GM23248 (cell line): ENCODE data around the gene ALPI. TPM values are rescaled to one million over a fixed set of nuclear protein-coding genes. Genes with fewer than 3 reads are reported as not detected.
"Not testable (repeated sequence)": the region's sequence is repeated elsewhere in the genome, so short reads cannot be mapped to it uniquely, and the experiment has no call there.

Experiments used
- DNase-seq: peaks from one replicate; pipeline ENCODE4 v3.0.0-alpha.2; 2015
- H2AFZ ChIP-seq: fragments of 200-600 bp; sonication (generic); 2 replicates; pipeline ENCODE4 v1.6.1; 2016; ENCODE audit warnings: antibody characterized with exemption
- H3F3A ChIP-seq: fragments of 200-600 bp; sonication (generic); 2 replicates; pipeline ENCODE4 v1.6.1; 2016; ENCODE audit warnings: mild to moderate bottlenecking, antibody characterized with exemption, mixed run types; ENCODE audit not compliant: insufficient read depth
- H3K27ac ChIP-seq: fragments of 200-600 bp; sonication (generic); 2 replicates; pipeline ENCODE4 v1.5.1; 2016; ENCODE audit warnings: mild to moderate bottlenecking
- H3K27me3 ChIP-seq: fragments of 200-600 bp; sonication (generic); replicated peaks from 2 replicates; pipeline ENCODE4 v1.6.1; 2016; ENCODE audit warnings: mild to moderate bottlenecking; ENCODE audit not compliant: insufficient read depth
- H3K36me3 ChIP-seq: fragments of 200-600 bp; sonication (generic); 2 replicates; pipeline ENCODE4 v1.6.1; 2016; ENCODE audit warnings: low read depth, mild to moderate bottlenecking
- H3K4me1 ChIP-seq: fragments of 200-600 bp; sonication (generic); 2 replicates; pipeline ENCODE4 v1.6.1; 2016; ENCODE audit warnings: mild to moderate bottlenecking; ENCODE audit not compliant: insufficient read depth
- H3K4me2 ChIP-seq: fragments of 200-600 bp; sonication (generic); one replicate; pipeline ENCODE4 v1.6.1; 2016; ENCODE audit warnings: mild to moderate bottlenecking; ENCODE audit not compliant: unreplicated experiment
- H3K4me3 ChIP-seq: fragments of 200-600 bp; sonication (generic); 2 replicates; pipeline ENCODE4 v1.5.1; 2016; ENCODE audit warnings: mild to moderate bottlenecking
- H3K79me2 ChIP-seq: fragments of 200-600 bp; sonication (generic); 2 replicates; pipeline ENCODE4 v1.6.1; 2016; ENCODE audit warnings: mild to moderate bottlenecking; ENCODE audit not compliant: insufficient read depth
- H3K9ac ChIP-seq: fragments of 200-600 bp; sonication (generic); 2 replicates; pipeline ENCODE4 v1.6.1; 2016; ENCODE audit warnings: mild to moderate bottlenecking
- H3K9me2 ChIP-seq: fragments of 200-600 bp; sonication (generic); 2 replicates; pipeline ENCODE4 v1.6.1; 2016; ENCODE audit warnings: mixed run types, mild to moderate bottlenecking, moderate library complexity; ENCODE audit not compliant: insufficient read depth
- H3K9me3 ChIP-seq: fragments of 200-600 bp; sonication (generic); one replicate; pipeline ENCODE4 v1.6.1; 2017; ENCODE audit warnings: low read depth
- H4K20me1 ChIP-seq: fragments of 200-600 bp; sonication (generic); 2 replicates; pipeline ENCODE4 v1.6.0; 2016; ENCODE audit not compliant: insufficient read depth
- EZH2 ChIP-seq: fragments of 200-600 bp; sonication (generic); IDR thresholded peaks from 2 replicates; pipeline ENCODE4 v1.6.1; 2018; ENCODE audit warnings: antibody characterized with exemption, mild to moderate bottlenecking; ENCODE audit not compliant: insufficient read depth, poor library complexity, severe bottlenecking
- EZH2phosphoT487 ChIP-seq: fragments of 200-600 bp; sonication (generic); IDR thresholded peaks from 2 replicates; pipeline ENCODE4 v1.6.1; 2018; ENCODE audit warnings: antibody characterized with exemption, moderate library complexity, mild to moderate bottlenecking, low read depth; ENCODE audit not compliant: insufficient read depth
- WGBS, 2 experiments: methylation state at CpG; one replicate each; pipeline ENCODE4 v1.1.6; 2015 to 2017; ENCODE audit warnings: low lambda C conversion rate in 2 of 2, low coverage in 1 of 2; ENCODE audit errors: missing lambda C conversion rate in 2 of 2; 5-methylcytosine and 5-hydroxymethylcytosine counted together
- in situ Hi-C: fragments of 300-500 bp; cut with MboI; formaldehyde crosslinking; loops from 2 replicates; pipeline ENCODE4 v1.15.0; 2020
- polyA plus RNA-seq: library from polyadenylated mRNA; unstranded; fragments of >200 nt; fragmentation: Nextera tagmentation; extraction: Ambion mirVana; gene quantifications from 2 replicates; pipeline ENCODE4 v1.2.1, GENCODE V29; 2016
- total RNA-seq: library from RNA; depleted of rRNA; stranded (reverse); fragments of >200 nt; shearing (Covaris generic); gene quantifications from 2 replicates; pipeline ENCODE4 v1.2.3, GENCODE V29; 2014

The ALPI gene
- total and polyA plus RNA-seq, 2 experiments from 2014 or later, result not detected

GRCh38 chr2:232447638-232448303 is 8.2 kb upstream of the ALPI start:
- H3K9me3 ChIP-seq, result no peaks in the 10 kb centered on the region
- H3K36me3 ChIP-seq, result no peaks in the 10 kb centered on the region
- H3K4me1 ChIP-seq, result no peaks in the 10 kb centered on the region
- 63 to 64% methylated on average over 13 to 18 of the region's 18 CpGs for WGBS, 2 experiments
- in situ Hi-C loops, result no loop called here
- TF ChIP-seq EZH2phosphoT487 (no peak), EZH2 (no peak)
- peaks cover 9% of the 10 kb centered on the region; the same call in 1 of the 2 replicates for H3K27me3 ChIP-seq
- no peak overlapping the region for H3K27ac ChIP-seq
- H3K79me2 ChIP-seq, result no peaks in the 10 kb centered on the region
- H3K9ac ChIP-seq, result no peak overlapping the region
- H4K20me1 ChIP-seq, result no peaks in the 10 kb centered on the region
- no peak overlapping the region for H3K4me2 ChIP-seq
- no peak overlapping the region for H2AFZ ChIP-seq
- no peak for DNase-seq
- H3K9me2 ChIP-seq, result no peaks in the 10 kb centered on the region
- H3K4me3 ChIP-seq, result no peak overlapping the region
- H3F3A ChIP-seq, result no peaks in the 10 kb centered on the region

GRCh38 chr2:232448304-232448690 is 7.7 kb upstream of the ALPI start:
- in situ Hi-C loops, result no loop called here
- Histone ChIP-seq H3K79me2 (no peaks in the 10 kb centered on the region), H3K4me1 (no peaks in the 10 kb centered on the region), H3K9me3 (no peaks in the 10 kb centered on the region), H4K20me1 (no peaks in the 10 kb centered on the region), H3K27ac (no peak overlapping the region), H3K4me3 (no peak overlapping the region), H3K9me2 (no peaks in the 10 kb centered on the region), H3K27me3 (peaks cover 14% of the 10 kb centered on the region), H3K4me2 (no peak overlapping the region), H2AFZ (no peak overlapping the region), H3K9ac (no peak overlapping the region), H3K36me3 (no peaks in the 10 kb centered on the region), H3F3A (no peaks in the 10 kb centered on the region)
- TF ChIP-seq EZH2phosphoT487 (no peak), EZH2 (no peak)
- no peak for DNase-seq
- 66 to 68% methylated on average over 10 of the region's 10 CpGs for WGBS, 2 experiments

GRCh38 chr2:232449964-232450363 is 6.0 kb upstream of the ALPI start:
- Histone ChIP-seq H3F3A (no peaks in the 10 kb centered on the region), H3K4me3 (no peak overlapping the region), H3K27me3 (peaks cover 24% of the 10 kb centered on the region), H3K9ac (no peak overlapping the region), H3K9me3 (no peaks in the 10 kb centered on the region), H4K20me1 (no peaks in the 10 kb centered on the region), H3K4me1 (no peaks in the 10 kb centered on the region), H3K27ac (no peak overlapping the region), H3K36me3 (no peaks in the 10 kb centered on the region), H3K79me2 (no peaks in the 10 kb centered on the region), H2AFZ (no peak overlapping the region), H3K4me2 (no peak overlapping the region), H3K9me2 (no peaks in the 10 kb centered on the region)
- no peak for DNase-seq
- in situ Hi-C loops, result no loop called here
- TF ChIP-seq EZH2phosphoT487, result no peak
- TF ChIP-seq EZH2, result no peak
- 64 to 69% methylated on average over 12 of the region's 12 CpGs for WGBS, 2 experiments

DNA sequence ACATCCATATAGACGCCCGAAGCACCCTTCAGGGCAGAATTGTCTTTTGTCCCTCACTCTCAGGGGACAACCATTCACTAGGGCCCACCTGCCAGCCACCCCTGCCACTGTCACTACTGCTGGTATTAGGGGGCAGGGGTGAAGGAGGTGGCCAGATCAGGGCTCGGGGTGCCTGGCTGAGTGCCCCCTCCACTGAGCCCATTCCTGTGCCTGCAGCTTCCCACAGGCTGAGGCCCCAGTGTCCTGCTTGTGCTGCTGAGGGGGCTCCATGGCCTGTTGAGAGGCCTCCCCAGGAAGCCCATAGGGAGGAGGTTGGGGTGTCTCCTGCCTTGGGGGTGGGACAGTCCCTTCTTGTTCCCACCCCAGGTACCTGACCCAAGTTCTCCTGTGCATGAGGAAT is 4.3 kb upstream of the ALPI start:
- H3K79me2 ChIP-seq, H3K27ac ChIP-seq, H3K36me3 ChIP-seq, H3K9me3 ChIP-seq, H3K4me3 ChIP-seq, in situ Hi-C loops, DNase-seq, H4K20me1 ChIP-seq, H3F3A ChIP-seq, H2AFZ ChIP-seq, H3K4me1 ChIP-seq, H3K4me2 ChIP-seq, H3K9ac ChIP-seq, H3K9me2 ChIP-seq: not testable (repeated sequence)
- WGBS, 2 experiments, result 24 to 33% methylated on average over 3 of the region's 3 CpGs
- peaks cover 34% of the 10 kb centered on the region for H3K27me3 ChIP-seq

- Histone ChIP-seq H3K9ac (no peak overlapping the region), H3K79me2 (no peaks in the 10 kb centered on the region), H2AFZ (no peak overlapping the region), H3K27me3 (peaks cover 34% of the 10 kb centered on the region), H3K36me3 (no peaks in the 10 kb centered on the region), H3K4me3 (no peak overlapping the region), H3K4me2 (no peak overlapping the region), H3K9me2 (no peaks in the 10 kb centered on the region), H4K20me1 (no peaks in the 10 kb centered on the region), H3K27ac (no peak overlapping the region), H3F3A (no peaks in the 10 kb centered on the region), H3K9me3 (no peaks in the 10 kb centered on the region), H3K4me1 (no peaks in the 10 kb centered on the region)
- no peak for DNase-seq
- TF ChIP-seq EZH2 (no peak), EZH2phosphoT487 (no peak)
- WGBS, 2 experiments, result 45 to 69% methylated on average over 8 to 9 of the region's 9 CpGs
- in situ Hi-C loops, result no loop called here
Measured at GRCh38 chr2:232454630-232455029, 1.3 kb upstream of the ALPI start.
